HG03045 (cell line): ENCODE data around the gene PON1.

Experiments used
- ATAC-seq: cut with Tn5 transposase; IDR thresholded peaks from one replicate; pipeline ENCODE4 v1.9.1; 2021; ENCODE audit warnings: mild to moderate bottlenecking, moderate library complexity; ENCODE audit not compliant: unreplicated experiment

The PON1 gene

DNA sequence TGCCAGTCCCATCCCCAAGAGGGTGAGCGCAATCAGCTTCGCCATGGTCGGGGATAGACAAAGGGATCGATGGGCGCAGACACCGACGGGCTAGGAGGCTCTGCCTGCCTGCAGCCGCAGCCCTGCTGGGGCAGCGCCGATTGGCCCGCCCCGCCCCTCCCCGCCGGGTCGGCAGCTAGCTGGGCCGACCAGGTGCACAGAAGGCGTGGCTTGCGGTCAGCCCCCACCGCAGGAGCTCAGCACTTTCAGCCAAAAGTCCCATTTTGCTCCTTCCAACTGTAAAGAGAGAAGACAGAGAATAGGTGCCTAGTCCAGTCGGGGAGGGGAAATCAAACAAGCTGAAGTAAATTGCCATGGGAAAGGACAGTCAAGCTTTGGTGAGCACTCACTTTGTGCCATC is at the start of gene PON1:
TSS of gene PON1 (minus strand) at position 102 of the 400 bp plus-strand sequence. CDS start at position 45, 57 bp downstream.
- ATAC-seq = peak; percentile 55

DNA sequence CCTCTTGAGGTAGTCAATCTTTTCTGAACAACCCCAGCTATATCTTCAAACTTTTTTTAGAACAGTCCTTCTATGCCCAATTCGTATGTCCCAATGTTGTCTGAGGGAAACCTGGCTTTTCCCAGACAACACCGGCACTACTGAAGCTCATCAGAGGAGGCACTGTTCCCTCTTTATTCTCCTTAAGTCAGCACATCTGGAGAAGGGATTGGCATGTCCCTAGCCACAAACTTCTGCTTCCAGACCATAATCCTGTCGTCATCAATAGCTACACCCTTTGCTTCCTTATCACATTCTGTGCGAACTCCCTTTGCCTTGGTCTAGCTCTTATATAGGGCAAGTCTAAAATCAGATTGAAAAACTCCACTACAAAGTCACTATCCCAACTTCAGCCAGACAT is 49.0 kb upstream of the PON1 start:
- ATAC-seq = no peak

DNA sequence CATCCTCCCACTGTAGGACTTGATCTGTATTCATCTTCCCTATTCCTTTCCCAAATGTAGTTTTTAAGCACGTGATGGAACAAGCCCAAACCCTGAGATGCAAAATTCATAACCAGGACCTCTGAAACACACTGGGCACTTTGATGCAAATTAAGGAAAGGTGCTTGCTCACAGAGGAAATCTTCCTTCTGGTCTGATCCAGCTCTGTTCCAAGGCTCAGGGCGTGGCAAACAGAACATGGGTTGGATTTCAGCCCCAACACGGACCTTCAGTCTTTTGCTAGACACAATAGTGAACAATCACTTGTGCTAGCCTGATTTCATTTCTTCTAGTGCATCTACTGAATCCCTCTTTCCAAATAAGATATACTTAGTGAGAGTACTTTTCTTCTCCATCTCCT is 43.9 kb upstream of the PON1 start:
- no peak for ATAC-seq

DNA sequence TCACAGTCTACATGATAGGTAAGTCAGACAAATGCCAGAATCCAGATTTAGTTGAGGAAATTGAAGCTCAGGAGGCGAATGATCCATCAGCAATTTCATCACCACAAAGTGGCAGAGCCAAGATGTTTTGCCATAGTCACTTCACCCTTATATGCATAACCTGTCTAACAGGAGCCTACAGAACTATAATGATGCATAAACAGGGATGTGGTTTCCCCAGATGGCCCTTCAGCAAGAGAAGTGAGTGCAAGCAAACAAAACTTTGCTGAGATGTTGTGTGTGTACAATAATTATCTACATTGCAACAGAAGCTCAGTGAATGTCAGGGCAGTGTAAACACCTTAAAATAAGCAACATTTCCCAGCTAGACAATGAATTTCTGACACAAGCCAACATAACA is 43.3 kb upstream of the PON1 start:
- ATAC-seq = no peak

DNA sequence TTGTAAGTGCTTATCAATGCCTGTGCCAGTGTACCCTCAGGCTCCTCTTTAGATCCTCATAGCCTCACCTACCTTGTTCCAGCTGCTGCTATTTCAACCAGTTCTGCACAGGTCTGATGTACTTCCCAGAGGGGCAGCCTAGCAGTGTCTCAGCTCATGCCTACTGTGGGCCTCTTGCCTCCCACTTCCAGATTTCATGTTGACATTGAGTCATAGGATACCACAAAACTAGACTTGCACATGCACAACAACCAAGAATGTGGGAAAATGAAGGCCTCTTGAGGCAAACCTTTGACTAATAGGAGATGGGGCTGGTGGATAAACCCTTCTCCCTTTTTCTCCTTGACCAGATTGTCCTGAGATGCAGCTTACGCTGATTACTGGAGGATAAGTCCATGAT is 40.8 kb upstream of the PON1 start:
- no peak for ATAC-seq

DNA sequence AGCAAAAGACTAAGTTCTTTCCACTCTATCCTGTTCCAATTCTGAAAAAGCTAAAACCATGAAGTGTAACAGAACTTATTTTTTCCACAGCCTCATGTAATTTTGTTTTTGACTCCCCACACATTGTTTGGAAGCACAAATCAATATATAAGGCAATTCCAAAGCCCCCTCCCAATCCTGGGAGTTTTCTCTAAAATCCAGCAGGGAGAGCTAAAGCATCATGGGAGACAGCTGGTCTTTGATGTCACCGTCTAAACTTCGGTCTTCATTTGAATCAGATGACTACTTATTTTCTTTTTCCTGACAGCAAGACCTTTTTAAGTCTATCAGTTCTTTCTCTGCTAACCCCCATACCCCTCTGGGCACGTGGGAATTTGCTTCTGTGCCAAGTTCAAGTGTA is 33.3 kb upstream of the PON1 start:
- ATAC-seq = no peak

DNA sequence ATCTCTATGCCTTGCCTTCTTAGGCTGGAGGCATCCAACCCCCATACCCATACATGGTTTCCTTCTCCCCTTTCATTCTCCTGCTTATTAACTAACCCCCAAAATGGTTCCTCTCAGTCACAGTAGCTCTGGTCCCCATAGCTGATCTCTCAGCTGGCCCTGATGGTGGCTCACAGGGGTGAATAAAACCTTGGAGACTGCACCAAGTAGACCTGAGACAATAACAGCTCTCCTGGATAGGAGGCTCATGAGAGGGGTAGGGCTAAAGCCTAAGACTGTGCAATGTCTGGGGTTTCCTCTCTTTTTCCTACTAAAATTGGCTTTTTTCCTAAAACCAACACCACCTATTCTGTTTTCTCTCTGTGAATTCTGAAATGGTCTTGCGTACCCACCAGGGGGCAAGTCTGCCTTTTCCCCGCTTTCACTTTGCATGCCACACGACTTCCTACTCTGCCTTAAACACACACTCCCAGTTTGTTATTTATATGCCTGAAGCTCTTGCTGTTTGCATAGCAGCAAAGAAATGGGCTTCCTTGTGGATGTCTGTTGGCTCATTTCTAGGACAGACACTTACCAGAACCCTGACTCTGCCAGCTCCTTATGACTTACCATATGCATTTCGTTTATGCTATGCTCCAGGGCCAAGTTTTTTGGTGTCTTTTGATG is 18.4 kb upstream of the PON1 start:
- no peak for ATAC-seq

DNA sequence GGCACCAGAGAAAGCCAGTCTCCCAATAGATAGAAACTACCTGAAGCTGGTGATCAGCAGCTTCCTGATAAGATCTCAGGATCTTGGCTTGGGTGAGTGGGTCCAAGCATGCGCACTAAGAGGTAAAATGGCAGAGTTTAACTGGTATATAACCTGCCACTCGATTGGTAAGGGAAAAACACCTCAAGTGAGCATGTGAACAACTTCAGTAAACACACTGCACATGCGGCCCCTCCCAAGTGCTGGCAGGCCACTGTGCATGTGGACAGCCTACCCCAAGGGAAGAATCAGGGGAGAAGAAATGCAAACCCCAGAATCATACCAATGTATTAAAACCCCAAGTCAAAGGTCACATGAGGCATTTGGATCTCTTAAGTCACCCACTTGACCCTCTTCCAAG is 17.7 kb upstream of the PON1 start:
- ATAC-seq = no peak

DNA sequence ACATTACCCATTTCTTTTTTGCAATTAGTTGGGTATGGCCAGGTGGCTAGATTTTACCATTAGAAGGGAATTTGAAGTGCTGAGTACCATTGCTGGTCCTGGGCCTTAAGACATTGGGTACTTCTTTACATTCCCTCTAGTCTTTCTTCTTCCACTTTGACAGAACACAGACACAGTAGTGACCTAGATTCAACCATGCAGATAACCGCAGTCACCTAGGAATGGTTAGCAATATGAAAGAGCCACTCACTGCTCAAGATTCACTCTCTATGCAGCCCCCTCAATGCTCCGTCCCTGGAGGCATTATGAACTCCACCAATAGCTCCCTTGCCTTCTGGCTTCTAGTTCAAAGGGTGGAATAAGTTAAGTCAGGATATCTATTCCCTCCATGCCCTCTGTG is 16.2 kb upstream of the PON1 start:
- ATAC-seq = no peak

DNA sequence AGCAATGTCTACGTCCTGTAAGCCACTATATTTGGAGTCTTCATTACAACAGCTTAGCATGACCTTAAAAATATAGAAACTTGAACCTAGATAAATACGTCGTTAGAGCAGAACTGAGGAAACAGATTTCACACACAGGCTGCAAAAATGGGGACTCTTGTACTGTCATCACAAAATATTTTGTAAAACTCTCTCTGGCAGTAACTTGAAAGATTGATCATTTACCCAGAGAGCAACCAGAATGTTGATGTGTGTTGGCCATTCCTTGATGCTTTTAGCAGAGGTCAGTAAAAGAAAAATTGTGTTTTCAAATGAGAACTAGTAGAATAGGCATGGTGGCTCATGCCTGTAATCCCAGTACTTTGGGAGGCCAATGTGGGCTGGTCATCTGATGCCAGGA is 14.5 kb upstream of the PON1 start:
- ATAC-seq = no peak

DNA sequence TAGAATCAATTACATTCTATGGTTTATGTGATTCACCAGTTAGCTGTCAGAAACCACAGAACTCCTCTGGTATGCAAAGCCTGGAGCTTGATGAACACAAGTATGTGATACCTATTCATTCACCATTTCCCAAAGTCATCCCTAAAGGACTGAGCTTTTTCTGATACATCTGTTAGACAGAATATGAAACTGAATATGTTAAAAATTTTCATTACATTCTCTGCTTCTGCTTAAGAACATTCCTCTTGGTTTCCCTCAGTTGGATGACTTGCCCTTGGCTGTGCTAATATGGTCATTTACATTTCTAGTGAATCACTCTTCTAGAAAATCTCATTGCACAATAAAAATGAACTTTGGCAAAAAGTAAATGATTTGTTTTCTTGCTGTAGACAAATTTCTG is 10.8 kb upstream of the PON1 start:
- no peak for ATAC-seq

DNA sequence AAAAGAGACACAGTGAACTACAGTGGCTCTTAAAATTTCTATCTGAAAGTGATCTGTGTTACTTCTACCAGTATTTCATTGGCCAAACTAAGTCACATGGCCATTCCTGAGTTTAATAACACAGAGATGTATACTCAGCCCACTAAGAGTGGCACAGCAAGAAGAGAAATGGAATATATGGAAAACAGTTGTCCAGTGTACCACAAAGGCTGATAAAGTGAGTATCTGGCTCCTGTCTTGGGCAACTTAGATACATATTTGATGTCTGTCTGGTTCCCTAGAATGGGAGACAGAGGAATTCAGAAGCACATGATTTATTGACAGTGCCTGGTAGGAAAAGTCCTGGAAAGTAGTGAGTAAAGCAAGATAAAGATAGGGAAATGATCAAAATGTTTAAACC is 10.1 kb upstream of the PON1 start:
- ATAC-seq = no peak

DNA sequence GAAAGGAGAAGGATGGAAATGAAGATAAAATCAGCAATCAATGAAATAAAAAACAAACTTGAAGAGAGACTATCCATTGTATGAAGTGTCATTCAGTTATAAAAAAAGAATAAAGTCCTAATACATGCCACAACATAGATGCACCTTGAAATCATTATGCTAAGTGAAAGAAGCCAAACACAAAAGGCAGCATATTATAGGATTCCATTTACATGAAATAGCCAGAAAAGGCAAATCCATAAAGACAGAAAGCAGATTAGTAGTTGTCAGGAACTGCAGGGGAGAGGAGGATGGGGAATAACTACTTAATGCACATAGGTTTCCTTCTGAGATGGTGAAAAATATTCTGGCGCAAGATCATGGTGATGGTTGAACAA is 6.6 kb upstream of the PON1 start:
- peak; percentile 27 for ATAC-seq

DNA sequence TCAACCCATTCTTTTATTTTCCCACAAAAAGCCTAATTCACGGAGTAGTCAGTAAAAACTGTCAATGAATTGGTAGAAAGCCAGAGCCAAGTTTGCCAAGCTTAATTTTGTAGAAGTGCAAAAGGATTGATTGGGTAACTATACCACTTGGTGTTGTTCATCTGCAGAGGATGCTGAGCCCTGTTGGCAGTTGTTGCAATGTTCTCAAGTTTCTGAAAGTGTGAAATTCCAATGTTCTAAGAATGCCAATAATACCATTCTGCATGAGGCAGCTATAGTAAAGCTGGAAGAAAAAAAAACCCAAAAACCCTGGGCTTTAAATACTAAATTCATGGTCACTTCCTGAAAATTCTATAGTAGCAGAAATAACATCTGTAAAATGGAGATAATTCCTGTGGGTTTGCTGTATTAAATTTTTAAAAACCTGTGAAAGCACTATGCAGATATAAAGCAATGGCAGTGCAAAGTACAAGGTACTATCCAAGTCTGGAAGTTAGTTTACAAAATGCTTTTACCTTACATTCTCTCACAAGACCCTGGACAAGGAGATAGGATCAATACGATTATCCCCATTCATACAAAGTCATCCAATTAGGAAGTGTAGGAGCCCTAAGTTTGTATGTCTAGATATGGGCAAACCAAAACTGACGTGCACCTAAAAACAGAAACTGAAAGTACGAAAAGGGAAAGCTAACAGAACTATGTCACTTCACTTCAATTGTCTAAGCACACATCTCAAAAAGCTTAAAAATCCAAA is 6.0 kb upstream of the PON1 start:
- ATAC-seq = peak; percentile 95

DNA sequence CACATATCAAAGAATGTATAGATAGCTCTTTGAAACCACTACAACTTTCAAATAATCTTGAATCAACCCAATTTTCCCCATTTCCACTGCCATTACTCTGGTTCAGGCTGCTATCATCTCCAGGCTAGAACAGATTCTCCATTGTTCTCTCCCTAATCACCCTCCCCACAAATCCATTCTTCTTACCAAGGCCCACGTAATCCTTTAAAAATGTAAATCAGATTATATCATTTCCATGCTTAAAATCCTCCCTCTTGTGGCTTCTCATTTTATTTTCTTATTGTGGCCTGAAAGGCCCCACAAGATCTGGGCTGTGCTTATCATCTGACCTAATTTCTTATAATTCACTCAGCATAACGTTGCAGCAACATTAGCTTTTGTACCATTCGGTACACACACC is 3.0 kb upstream of the PON1 start:
- no peak for ATAC-seq

DNA sequence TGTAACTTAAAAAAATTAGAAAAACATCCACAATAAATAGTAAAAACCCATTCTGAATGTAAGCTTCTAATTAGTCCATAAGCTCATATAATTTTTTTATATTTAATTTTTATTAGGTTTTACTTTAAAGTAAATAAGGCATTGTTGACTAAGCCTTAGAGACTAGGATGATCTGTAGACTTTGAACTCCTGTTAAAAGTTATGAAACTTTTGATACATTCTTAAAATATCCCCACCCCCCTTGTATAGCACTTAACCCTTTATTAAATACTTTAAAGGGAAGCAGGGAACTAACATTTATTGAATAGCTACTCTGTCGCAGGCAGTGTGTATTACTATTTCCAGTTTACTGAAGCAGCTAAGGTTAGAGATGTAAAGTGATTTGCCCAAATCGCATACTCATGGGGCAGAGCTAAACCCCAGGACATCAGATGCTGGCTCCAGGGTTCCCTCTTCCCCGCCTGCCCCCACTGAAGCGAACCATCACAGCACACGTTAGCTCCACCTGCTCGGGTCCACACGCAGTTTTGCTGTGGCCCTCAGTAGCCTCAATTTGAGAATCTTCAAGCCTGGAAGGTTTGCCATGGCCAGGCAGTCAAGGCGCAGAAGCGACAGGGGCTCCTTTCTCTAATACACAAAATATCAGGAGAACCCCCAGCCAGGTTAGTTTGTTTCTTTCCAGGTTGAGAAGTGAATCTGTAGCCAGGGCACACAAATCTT is 762 bp downstream of the PON1 start:
- no peak for ATAC-seq

DNA sequence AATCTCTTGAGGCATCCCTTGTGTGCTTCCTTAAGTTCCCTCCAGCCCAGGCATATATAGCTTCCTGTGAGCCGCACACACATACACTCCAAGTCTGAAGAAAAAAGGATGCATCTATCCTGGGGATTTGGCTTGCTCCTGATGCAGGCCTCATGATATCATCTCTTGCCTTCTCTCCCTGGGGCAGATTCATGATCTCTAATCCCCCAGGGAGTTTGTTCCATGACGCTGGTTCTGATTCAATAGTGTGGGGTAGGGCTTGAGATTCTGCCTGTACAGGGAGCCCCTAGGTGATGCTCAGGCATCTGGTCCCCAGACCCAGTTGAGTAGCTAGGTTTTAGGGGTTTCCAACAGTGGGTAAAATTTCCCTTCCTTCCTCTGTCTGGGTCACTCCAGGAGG is 1.5 kb downstream of the PON1 start:
- no peak for ATAC-seq

DNA sequence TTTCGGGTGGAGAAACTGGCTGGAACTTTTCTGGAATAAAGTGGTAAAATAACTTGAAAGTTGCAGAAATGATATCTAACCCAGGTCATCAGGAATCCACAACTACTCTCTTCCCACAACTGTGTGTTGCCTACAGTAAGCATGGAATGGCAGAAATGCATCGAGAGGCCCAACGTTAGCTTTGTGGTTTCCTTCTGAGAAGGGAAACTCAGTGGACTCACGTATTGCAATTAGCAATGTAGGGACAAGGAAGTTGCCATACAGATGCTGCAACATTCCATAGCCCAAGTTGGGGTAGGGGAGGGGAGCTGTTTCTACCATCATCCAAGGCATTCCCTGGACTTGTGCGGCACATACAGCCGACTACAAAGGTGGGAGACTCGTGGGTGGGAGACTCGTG is 1.9 kb downstream of the PON1 start:
- ATAC-seq = no peak

DNA sequence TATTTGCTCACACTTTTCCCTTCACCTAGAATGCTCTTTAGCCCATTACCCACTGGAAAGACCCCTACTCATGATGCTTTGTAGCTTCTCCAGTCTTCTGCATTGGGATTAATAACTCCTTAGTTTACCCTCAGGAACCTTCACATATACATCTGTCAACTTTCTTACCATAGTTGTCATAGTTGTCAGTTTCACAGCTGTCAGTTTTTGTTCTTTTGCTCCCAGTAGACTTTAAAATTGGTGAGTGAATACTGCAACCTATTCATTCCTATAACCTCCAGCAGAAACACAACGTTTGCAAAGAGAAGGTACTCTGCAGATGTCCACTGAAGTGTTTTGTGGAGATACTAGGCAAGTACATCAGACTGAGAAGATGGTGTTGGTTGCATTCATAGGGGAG is 2.6 kb downstream of the PON1 start:
- no peak for ATAC-seq

DNA sequence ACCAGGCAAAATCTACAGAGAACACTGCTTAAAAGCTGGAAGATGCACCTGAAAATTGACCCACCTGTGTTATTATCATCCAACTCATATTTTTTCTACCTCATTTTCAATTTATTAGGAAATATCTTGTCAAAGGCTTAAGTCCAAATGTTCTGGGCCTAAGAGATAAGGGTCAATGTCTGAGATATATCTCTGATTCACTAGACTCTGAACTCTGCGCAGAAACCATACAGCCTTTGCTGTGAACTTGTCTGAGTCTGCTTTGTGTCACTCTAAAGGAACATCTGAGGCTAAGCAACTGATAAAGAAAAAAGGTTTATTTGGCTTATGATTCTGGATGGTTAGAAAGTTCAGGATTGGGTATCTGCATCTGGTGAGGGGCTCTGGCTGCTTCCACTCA is 3.7 kb downstream of the PON1 start:
- ATAC-seq = no peak

DNA sequence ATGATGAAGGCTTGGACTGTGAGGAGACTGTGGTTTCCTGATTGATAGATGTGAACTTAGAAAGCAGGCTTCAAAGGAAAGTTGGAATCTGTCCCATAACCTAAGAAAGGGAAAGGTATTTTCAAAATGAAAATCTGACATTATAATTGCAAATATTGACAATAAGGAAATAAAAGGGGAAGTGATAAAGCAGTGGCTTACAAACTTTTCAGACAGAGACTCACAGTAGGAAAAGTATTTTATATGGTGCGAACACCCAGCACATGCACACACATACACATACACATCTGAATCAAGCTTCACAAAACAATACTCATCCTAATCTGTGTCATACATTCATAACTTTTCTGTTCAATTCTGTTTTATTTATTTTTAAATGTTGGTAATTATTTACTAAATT is 4.8 kb downstream of the PON1 start:
- ATAC-seq = no peak

DNA sequence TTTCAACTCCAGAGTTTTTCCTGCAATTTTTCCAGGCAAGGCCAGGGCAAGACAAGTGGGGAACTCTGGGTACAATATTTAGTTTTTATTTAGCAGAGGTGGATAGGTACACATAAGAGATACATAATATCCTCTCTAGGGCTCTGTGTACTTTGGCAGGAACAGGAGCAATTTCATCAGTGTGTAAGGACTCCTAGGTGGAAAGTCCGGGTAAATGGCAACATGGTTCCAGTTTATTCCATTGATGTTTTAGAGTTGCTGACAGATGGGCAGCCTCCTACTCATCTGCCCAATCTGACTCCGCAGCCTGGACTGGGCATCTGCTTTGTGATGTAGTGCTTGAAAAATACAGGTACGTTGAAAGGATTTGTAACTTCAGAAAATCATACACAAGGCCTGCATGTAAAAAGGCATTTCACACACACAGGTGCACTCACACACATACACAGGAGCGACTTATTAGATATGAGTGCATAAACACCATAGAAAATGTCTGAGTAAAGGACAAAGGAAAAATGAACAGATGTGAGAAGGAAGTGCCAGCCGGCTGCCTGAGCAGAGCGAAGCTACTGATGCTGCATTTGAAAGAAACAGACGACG is 5.7 kb downstream of the PON1 start:
- no peak for ATAC-seq
